Measurements from ENCODE around the gene ZC3H12A. TPM values are rescaled to one million over a fixed set of nuclear protein-coding genes. Genes with fewer than 3 reads are reported as not detected.

The ZC3H12A gene
- 43.6 TPM for total RNA-seq

- ATAC-seq, result peak; percentile 79
These were observed at the start of gene ZC3H12A for GRCh38 chr1:37474046-37474696. TSS of gene ZC3H12A (plus strand) at chr1:37474580. CDS start at chr1:37475497, 917 bp downstream.

- ATAC-seq, result no peak
These were observed 49.2 kb upstream of the ZC3H12A start for GRCh38 chr1:37425221-37425620.

DNA sequence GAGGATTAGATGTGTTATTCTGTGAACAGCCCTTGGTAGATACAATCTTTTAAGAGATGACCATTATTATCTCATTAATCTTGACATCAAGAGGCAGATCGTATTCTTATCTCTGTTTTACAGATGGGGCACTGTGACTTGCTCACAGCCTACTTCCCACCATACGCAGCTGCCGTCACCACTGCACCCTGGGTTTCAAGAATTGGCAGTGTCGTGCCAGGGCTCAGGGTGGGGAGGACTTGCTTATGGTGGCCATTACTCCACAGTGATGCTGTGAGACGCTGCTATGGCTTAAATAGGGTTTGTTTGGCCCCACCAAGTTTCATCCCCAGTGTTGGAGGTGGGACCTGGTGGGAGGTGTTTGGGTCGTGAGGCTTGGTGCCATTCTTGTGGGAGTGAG, 45.4 kb upstream of the ZC3H12A start:
- no peak for ATAC-seq

GRCh38 chr1:37430103-37430985, 44.0 kb upstream of the ZC3H12A start:
- no peak for ATAC-seq

DNA sequence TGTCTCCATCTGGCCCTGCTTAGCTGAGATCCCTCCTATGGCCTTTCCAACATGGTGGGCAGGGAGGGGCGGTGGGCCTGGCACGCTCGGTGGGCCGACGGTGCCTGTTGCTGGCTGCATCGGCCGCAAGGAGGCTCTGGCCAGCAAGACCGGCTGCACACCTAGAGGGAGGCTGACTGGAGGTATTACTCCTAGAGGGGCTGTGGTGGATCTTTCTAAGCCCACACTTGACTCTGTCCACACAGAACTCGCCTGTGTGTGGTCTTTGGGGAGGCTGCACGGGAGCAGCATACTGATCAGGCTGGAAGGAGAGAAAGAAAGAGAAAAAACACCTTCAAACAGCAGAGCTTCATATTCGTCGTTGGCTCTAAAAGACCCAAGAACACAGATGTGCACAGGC, 41.7 kb upstream of the ZC3H12A start:
- ATAC-seq, result no peak

GRCh38 chr1:37433171-37433570, 41.2 kb upstream of the ZC3H12A start:
- ATAC-seq, result no peak

DNA sequence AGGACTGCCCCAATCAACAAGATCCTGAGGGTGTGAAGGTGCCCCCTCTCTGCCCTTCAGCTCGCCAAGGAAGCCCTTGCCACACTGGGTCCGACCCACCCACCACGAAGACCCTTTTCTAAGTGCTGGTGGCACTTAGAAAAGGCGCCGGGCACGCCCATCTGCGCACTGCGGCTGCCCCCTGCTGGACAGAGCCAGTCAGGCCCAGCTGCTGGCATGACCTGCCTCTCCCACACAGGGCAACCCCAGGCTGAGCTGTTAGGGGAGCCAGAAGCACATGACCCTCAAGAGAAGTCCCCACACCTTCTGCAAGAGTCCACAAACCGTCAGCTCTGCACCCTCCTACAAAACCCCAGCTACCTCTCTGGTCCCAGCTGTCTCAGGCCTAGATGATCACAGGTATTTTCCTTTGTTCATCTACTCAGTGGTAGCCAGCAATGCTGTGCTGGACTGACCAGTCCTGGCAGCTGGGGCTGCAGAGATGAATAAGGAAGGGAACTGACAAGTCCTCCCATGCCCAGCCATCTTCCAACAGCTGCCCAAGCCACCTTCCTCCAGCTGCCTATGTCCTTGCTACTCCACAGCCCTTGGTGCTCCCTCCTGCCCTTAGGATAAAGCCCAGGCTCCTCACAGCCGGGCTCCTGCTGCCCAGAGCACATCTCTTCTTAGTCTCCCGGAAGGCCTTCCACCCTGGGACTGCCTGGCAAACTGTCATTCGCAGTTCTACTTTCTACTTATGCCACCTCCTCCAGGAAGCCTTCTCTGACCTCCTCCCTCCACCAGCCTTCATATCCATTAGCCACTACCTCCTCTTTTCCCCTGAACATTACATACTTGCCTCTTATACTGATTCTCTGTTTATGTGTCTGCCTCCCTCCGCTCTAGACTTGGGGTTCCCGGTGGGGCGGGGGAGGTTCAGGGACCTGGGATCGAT, 39.8 kb upstream of the ZC3H12A start:
- ATAC-seq, result peak; percentile 74

- no peak for ATAC-seq
These were observed 37.3 kb upstream of the ZC3H12A start for GRCh38 chr1:37437087-37437486.

- ATAC-seq, result no peak
These were observed 36.1 kb upstream of the ZC3H12A start for GRCh38 chr1:37438037-37438868.

DNA sequence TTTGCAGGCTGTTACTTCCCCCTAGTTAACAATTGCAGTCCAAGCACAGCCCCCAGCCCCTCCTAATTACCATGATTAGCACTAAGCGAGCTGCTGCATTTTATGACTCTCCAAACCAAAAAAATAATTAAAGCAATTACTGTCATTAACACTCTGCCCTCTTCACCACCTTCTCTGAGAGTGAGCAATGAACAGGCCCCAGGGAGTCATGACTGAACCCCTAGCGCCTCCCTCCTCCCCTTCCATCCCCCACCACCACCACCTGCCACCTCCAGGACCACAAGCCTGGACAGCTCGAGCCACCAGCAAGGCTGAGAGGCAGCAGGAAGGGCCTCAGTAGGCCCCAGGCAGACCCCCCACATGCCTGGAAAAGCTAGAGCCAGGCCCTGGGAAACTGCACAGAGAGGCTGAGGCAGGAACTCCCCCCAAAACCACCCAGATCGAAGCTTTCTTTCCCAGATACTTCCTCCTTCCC, 35.5 kb upstream of the ZC3H12A start:
- peak; percentile 9 for ATAC-seq

DNA sequence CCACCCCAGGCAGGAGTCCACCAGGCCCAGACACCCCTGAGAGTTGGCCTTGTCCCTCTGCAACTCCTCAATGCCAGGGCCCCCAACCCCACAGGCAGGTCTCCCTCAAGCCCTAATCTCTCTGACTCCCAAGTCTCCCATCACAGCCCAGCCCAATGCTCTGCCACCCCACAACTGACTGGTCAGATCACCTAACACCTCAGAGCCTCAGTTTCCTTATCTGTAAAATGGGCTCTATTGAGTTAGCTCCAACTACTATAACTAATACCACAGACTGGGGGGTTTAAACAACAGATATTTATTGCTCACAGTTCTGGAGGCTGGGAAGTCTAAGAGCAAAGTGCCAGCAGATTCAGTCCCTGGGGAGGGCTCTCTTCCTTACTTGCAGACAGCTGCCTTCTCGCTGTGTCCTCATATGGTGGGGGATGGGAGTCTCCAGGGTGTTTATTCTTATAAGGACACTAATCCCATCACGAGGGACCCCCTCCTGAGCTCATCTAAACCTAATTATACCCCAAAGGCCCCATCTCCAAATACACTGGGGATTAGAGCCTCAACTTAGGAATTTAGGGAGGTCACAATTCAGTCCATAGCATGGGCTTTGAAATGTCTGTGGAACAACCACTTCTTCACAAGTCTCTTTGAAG, 34.9 kb upstream of the ZC3H12A start:
- ATAC-seq, result no peak

DNA sequence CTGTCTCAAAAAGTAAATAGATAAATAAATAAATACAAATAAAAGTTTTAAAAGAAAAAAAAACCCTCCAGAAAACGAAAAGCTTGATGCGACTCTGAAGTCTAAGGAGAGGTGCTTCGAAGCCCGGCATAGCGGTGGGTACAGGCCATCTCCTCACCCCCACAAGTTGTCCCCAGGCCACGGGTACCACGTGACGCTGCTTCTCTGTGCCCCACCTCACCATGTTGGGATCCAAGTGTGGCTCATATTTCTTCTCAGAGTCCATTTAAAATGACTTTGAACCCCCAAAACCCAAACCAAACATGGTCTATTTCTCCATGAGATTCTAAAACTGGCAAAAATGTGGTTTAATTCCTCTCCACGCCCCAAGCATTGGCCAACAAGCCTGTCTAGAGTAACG, 32.9 kb upstream of the ZC3H12A start:
- no peak for ATAC-seq

- ATAC-seq, result no peak
These were observed 32.2 kb upstream of the ZC3H12A start for GRCh38 chr1:37442139-37442538.

DNA sequence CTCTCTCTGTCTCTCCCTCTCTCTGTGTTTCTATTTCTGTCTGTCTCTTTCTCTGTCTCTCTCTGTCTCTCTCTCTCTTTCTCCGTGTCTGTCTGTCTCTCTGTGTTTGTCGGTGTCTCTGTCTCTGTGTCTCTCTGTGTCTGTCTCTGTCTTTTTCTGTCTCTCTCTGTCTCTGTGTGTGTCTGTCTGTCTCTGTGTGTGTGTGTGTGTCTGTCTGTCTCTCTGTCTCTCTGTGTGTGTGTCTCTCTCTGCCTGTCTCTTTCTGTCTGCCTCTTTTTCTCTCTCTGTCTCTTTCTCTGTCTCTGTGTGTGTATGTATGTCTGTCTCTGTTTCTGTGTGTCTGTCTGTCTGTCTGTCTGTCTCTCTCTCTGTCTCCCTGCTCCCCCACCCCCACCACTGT, 31.7 kb upstream of the ZC3H12A start:
- ATAC-seq, result no peak

GRCh38 chr1:37446874-37447273, 27.5 kb upstream of the ZC3H12A start:
- ATAC-seq, result no peak

DNA sequence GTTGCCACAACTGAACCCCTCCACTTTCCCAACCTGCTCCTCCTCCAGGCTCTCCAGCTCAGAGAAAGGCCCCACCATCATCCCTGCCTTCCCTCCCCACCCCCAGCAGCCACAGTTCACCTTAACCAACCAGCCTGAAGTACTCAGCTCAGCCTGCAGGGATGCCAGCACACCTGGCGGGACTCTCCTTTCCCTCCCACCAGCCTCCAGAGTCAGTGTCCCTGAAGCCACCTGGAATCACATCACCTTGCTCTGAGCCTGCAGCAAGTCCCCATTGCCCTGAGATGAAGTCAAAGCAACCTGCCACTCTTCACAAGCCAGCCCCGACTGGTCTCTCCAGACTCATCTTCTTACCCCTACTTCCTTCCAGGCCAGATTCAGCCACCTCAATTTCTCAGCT, 26.2 kb upstream of the ZC3H12A start:
- ATAC-seq, result peak; percentile 24

GRCh38 chr1:37448691-37449417, 25.5 kb upstream of the ZC3H12A start:
- peak; percentile 79 for ATAC-seq

DNA sequence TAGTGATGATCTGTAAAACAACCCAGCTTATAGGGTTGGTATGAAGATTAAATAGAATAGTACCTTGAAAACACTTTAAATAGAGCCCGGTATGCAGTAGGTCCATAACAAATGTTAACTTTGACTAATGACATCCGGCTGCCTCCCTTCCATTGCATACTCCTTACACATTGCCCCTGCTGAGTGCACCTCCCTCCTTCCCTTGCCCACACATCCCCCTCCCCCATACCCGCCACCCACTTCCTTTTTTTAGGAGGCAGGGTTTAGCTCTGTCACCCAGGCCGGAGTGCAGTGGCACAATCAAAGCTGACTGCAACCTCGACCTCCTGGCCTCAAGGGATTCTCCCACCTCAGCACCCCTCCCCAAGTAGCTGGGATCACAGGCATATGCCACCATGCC, 24.4 kb upstream of the ZC3H12A start:
- ATAC-seq, result no peak

- no peak for ATAC-seq
These were observed 22.0 kb upstream of the ZC3H12A start for GRCh38 chr1:37452416-37452815.

DNA sequence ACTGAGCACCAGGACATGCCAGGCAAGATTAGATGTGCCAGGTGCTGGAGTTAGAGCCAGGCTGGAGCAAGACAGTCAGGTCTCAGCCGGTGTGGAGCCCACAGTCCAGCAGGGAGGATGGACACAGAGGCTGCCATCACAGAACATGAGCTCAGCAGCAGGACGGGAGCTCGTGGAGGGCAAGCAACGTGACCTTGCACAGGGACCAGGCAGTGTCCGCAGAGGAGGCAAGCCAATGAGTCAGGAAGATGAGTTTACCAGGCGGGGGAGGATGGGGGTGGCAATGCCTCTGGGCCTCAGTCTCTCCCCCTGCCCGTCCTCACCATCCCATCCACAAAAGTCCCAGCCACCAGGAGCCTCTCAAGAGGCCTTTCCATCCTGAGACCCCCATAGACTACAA, 20.7 kb upstream of the ZC3H12A start:
- ATAC-seq, result no peak

DNA sequence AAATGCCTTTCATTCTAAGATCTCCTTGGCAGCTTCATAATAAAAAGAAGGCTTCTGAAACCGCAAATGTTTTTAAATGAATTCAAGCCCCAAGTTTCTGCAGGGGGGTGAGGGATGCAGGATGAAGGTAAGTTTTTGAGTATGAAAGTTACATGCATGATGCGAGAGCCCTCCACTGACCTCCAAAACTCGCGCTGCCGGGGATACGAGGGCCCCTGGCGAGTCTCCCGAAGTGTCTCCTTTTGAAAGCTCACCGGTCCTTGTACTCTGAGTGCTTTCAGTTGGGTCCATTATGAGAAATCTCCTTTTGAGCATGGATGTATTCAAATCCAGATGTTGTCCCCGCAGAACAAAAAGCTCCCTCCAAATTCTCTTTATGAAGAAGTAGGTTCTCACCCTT, 18.9 kb upstream of the ZC3H12A start:
- no peak for ATAC-seq

Measured in esophagus mucosa (tissue), 1 donor.